Measurements from ENCODE around the gene RUSC1. TPM values are rescaled to one million over a fixed set of nuclear protein-coding genes. Genes with fewer than 3 reads are reported as not detected.
A peak's percentile ranks its signal among the peaks of the same experiment; 100 is the strongest.

The RUSC1 gene
- total RNA-seq, 1 experiment from 2014 or later = 66.9 TPM

- no peak overlapping the region for H3K18ac ChIP-seq (ENCODE audit: insufficient read length, low read depth, low read length)
- no peak overlapping the region for H2AK5ac ChIP-seq (ENCODE audit: insufficient read length, low read length)
- no peaks in the 10 kb centered on the region for H4K20me1 ChIP-seq (ENCODE audit: control insufficient read depth, insufficient read depth, insufficient read length)
- H4K8ac ChIP-seq (replicated peaks; ENCODE audit: insufficient read length, low read depth, low read length) = no peak overlapping the region
- no peak overlapping the region for H2AFZ ChIP-seq (ENCODE audit: low read length)
- no peaks in the 10 kb centered on the region for H3K9me3 ChIP-seq (ENCODE audit: control insufficient read depth, low read depth, low read length)
- no peak overlapping the region for H3K4ac ChIP-seq (ENCODE audit: low read depth, low read length)
- H3K4me1 ChIP-seq (ENCODE audit: insufficient read depth, low read length) = no peaks in the 10 kb centered on the region; the same call in 1 of the 2 replicates
- no peak for DNase-seq
- no peaks in the 10 kb centered on the region; the same call in 1 of the 2 replicates for H3K27me3 ChIP-seq (ENCODE audit: insufficient read depth, low read length)
- H3K4me1 Mint-ChIP-seq = peaks cover 12 to 23% of the 10 kb centered on the region in 2 experiments
- H2BK5ac ChIP-seq (ENCODE audit: insufficient read length, low read length) = no peak overlapping the region
- no peaks in the 10 kb centered on the region; a peak in 1 of 5 replicates for H3K9me3 Mint-ChIP-seq
- H3T11ph ChIP-seq (ENCODE audit: low read length) = no peak overlapping the region
- H3K27me3 Mint-ChIP-seq (ENCODE audit: low read depth) = peaks cover 18% of the 10 kb centered on the region
- no peak overlapping the region for H4K5ac ChIP-seq (ENCODE audit: insufficient read length, low read depth, low read length)
- H2BK20ac ChIP-seq (ENCODE audit: low read depth, low read length, poor library complexity, severe bottlenecking) = no peak overlapping the region
- H3K23me2 ChIP-seq (ENCODE audit: insufficient read length, low read depth, low read length, poor library complexity, severe bottlenecking) = peaks cover 12% of the 10 kb centered on the region
- no peak overlapping the region for H4K91ac ChIP-seq (ENCODE audit: insufficient read length, low read depth, low read length)
- peak overlapping the region; percentile 67 for H3K4me2 ChIP-seq (ENCODE audit: insufficient read depth, insufficient read length, low read length)
- no peak overlapping the region for H3K27ac ChIP-seq (ENCODE audit: insufficient read length, low read depth, low read length)
- H3K56ac ChIP-seq (ENCODE audit: insufficient read length, low read depth, low read length) = no peak overlapping the region
- no CpG with 5 or more reads among the region's 46 CpGs for WGBS (ENCODE audit: extremely low coverage, insufficient read length, low lambda C conversion rate)
- no peaks in the 10 kb centered on the region for H3K79me1 ChIP-seq (ENCODE audit: insufficient read depth, low read depth, low read length, poor library complexity, severe bottlenecking)
- H3K23ac ChIP-seq (ENCODE audit: insufficient read length, low read depth, low read length) = no peak overlapping the region
- H3K27ac Mint-ChIP-seq = no peak overlapping the region; a peak in 1 of 7 replicates
- H3K36me3 Mint-ChIP-seq (ENCODE audit: insufficient read depth in 1 of 3, low read depth in 3 of 3) = no peaks in the 10 kb centered on the region
- no peak overlapping the region; the same call in 1 of the 2 replicates for H3K14ac ChIP-seq (ENCODE audit: insufficient read depth, low read length)
- H3K79me2 ChIP-seq (ENCODE audit: insufficient read depth, low read length) = no peaks in the 10 kb centered on the region
- no peak overlapping the region for H2BK15ac ChIP-seq (ENCODE audit: low read depth, low read length)
- no peak overlapping the region for H2BK12ac ChIP-seq (ENCODE audit: insufficient read length, low read depth, low read length)
- H2BK120ac ChIP-seq (ENCODE audit: low read depth, low read length, poor library complexity, severe bottlenecking) = no peak overlapping the region
- H3K9ac ChIP-seq (ENCODE audit: extremely low read depth, insufficient read length, low read length) = no peak overlapping the region
- TF ChIP-seq CTCF (conservative IDR thresholded peaks at IDR 0.05) = no peak
- peak overlapping the region in 1 of 2 experiments; percentile 69; a peak in 3 of 5 replicates for H3K4me3 Mint-ChIP-seq
Measured at GRCh38 chr1:155294520-155295182, 26.0 kb upstream of the RUSC1 start.
